ENCODE results near the gene POU2AF1. TPM values are rescaled to one million over a fixed set of nuclear protein-coding genes. Genes with fewer than 3 reads are reported as not detected.

The POU2AF1 gene
- total RNA-seq, 1 experiment from 2014 or later = 0.22 TPM

GRCh38 chr11:111392552-111392951 lies 13.5 kb upstream of the POU2AF1 start:
- Mint-ChIP-seq H3K27me3 (ENCODE audit: low read depth) (no peaks in the 10 kb centered on the region), H3K4me3 (no peak overlapping the region)
- ATAC-seq = no peak

More at GRCh38 chr11:111392552-111392951, 13.5 kb upstream of the POU2AF1 start:
- POLR2A ChIA-PET = no interaction called here
- CTCF ChIA-PET = no interaction called here
- Mint-ChIP-seq H3K27ac (no peak overlapping the region), H3K4me1 (no peaks in the 10 kb centered on the region), H3K36me3 (no peaks in the 10 kb centered on the region), H3K9me3 (no peaks in the 10 kb centered on the region)
- no peak for DNase-seq (ENCODE audit: low spot score)
- no peak for TF ChIP-seq CREM (CRISPR knock-in tag; IDR thresholded peaks at IDR 0.05)
- TF ChIP-seq FOXJ3 (CRISPR knock-in tag; IDR thresholded peaks at IDR 0.05; ENCODE audit: borderline replicate concordance) = no peak
- no peak for TF ChIP-seq TEAD1 (CRISPR knock-in tag; IDR thresholded peaks at IDR 0.05)
- TF ChIP-seq NFATC4 (CRISPR knock-in tag; IDR thresholded peaks at IDR 0.05) = no peak
- no peak for TF ChIP-seq NR2C2 (CRISPR knock-in tag; IDR thresholded peaks at IDR 0.05)
- no peak for TF ChIP-seq RORB (CRISPR knock-in tag; IDR thresholded peaks at IDR 0.05)
- no peak for TF ChIP-seq ZNF121 (CRISPR knock-in tag; IDR thresholded peaks at IDR 0.05)
- TF ChIP-seq NFYB (CRISPR knock-in tag; conservative IDR thresholded peaks at IDR 0.05; ENCODE audit: low read depth) = no peak
- no peak for TF ChIP-seq TP53 (CRISPR knock-in tag; IDR thresholded peaks at IDR 0.05)
- TF ChIP-seq ATF6 (CRISPR knock-in tag; IDR thresholded peaks at IDR 0.05) = no peak
- no peak for TF ChIP-seq SOX15 (CRISPR knock-in tag; IDR thresholded peaks at IDR 0.05)
- no peak for TF ChIP-seq ZNF671 (CRISPR knock-in tag; IDR thresholded peaks at IDR 0.05)
- no peak for TF ChIP-seq FOXK1 (CRISPR knock-in tag; IDR thresholded peaks at IDR 0.05)
- TF ChIP-seq KAT7 (CRISPR knock-in tag; IDR thresholded peaks at IDR 0.05; ENCODE audit: borderline replicate concordance) = no peak
- no peak for TF ChIP-seq JUN (CRISPR knock-in tag; IDR thresholded peaks at IDR 0.05)
- no peak for TF ChIP-seq E2F4 (CRISPR knock-in tag; IDR thresholded peaks at IDR 0.05; ENCODE audit: borderline replicate concordance, low read depth)
- no peak for TF ChIP-seq FOXP4 (CRISPR knock-in tag; IDR thresholded peaks at IDR 0.05)
- no peak for TF ChIP-seq E2F5 (CRISPR knock-in tag; IDR thresholded peaks at IDR 0.05)
- no peak for TF ChIP-seq ZNF512 (CRISPR knock-in tag; IDR thresholded peaks at IDR 0.05; ENCODE audit: borderline replicate concordance)
- TF ChIP-seq ZNF232 (CRISPR knock-in tag; IDR thresholded peaks at IDR 0.05) = no peak
